ENCODE data around the gene QRFP.

Gene QRFP

DNA sequence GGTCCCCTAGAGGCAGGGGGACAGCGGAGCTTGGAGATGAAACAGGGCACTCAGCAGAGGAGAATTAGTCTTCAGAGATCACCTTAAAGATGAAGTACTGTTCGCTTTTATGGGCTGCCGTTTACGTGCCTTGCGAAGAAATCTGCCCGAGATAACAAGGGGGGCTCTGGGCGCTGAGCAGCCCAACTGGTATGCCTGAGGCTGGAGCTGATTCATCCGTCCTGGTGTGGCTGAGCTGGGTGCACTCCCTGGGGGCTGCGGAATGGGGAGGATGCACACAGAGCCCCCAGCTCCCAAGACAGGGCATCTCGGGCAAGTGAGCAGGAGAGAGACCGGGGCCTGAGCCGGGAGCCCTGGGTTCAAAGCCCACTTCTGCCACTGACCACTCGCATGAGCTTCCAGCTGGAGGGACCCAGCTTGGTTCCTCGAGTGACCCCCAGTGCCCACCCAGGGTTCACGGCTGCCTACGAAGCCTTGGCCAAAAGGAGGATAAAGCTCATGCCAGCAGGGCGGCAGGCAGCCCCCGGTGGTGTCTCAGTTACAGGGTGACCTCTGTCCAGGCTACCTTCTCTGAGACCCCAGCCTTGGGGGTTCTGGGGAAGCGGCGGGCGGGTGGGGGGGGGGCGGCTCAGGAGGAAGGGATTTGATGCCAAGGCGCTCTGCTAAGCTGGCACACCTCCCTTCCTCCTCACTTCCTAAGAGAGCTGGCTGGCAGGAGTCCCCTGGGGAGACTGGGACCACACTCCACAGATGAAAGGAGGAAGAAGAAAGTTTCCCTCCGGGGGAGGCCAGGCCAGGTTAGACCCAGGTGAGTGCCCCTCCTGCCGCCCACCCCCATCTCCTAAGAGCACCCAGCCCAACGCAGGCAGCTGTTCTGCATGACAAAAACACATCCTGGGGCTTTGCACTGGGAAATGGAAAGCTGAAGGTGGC, 36.8 kb upstream of the QRFP start:
- FAIRE-seq: no peak

DNA sequence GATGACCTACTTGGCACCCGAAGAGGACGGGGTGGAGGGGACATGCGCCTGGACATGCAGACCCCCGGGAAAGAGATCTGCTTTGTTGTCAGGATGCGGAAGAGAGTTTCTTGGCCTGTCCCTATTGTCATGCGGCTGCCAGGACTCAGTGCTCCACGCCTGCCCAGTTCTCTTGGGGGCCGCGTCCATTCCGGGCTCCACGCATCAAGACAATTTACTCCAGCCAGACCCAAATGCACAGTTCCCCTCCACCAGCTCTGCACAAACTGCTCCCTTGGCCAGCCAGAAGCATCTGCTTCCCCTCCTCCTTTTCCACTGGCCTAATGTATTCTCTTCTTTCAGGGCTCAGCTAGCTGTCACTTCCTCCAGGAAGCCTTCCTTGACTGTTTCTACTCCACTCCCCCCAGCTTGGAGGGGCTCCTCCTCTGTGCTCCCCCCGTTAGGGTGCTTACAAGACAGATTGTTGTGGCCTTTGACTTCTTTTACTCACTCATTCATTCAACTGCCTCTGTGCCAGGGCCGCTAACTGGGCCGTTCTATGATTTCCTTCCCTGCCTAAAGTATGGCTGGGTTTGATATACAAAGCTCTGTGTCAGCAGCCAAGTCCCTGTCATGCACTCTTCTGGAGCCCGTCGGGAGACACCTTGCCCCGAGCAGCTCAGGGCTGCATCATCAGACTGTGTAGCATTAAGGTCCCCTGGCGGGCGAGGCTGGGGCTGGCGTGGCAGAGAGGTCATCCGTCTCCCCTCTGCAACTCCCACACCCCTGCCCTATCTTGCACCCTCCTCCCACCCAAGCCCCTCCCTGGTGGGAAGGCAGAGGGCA, 35.9 kb upstream of the QRFP start:
- no peak for FAIRE-seq

- no peak for FAIRE-seq
Measured at GRCh38 chr9:130931508-130932254, 35.1 kb upstream of the QRFP start.

DNA sequence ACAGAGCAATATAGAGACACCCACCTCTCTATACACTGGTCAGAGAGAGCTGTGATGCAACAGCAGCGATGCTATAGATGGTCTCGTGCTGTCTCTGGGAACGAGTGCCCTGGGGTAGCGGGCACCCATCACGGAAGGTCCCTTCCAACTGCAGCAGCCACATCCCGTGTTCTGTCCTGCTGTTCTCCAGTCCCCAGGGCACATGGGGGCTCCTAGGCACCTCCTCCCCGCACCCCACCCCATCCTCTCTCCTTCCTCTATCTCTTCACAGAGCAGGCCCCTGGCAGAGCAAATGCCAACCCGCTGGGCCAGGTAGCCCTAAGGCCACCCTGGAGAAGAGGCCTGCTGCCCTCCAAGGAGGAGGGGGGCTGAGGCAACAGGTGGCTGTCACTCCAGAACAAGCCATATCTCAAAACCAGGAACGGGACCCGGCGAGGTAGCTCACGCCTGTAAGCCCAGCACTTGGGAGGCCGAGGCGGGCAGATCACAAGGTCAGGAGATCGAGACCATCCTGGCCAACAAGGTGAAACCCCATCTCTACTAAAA, 34.3 kb upstream of the QRFP start:
- no peak for FAIRE-seq

DNA sequence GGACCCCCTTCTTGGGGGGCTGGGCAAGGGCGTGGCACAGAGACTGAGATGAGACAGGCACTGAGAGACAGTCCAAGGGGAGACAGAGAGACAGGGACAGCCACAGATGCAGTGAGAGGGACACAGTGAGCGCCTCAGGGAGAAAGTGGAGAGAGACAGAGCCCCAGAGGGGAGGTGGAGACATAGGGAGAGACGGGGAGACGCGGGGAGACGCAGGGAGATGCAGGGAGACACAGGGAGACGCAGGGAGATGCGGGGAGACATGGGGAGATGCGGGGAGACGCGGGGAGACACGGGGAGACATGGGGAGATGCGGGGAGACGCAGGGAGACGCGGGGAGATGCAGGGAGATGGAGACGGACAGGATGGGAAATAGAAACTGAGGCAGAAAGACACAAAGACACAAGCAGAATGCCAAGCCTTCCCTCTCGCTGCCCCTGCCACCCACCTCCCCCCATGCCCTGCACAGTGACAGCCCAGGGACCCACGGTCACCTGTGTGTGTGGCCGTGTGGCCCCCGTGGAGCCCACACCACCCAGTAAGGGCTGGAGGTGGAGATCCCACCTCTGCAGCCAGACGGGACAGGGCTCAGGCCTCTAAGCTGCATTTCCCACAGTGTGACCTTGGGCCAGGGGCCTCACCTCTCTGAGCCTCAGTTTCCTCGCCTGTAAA, 33.7 kb upstream of the QRFP start:
- FAIRE-seq: no peak

GRCh38 chr9:130929571-130930038, 33.0 kb upstream of the QRFP start:
- FAIRE-seq: no peak

GRCh38 chr9:130927995-130928900, 31.6 kb upstream of the QRFP start:
- no peak for FAIRE-seq

- FAIRE-seq: no peak
Measured at GRCh38 chr9:130927338-130927737, 30.7 kb upstream of the QRFP start.

DNA sequence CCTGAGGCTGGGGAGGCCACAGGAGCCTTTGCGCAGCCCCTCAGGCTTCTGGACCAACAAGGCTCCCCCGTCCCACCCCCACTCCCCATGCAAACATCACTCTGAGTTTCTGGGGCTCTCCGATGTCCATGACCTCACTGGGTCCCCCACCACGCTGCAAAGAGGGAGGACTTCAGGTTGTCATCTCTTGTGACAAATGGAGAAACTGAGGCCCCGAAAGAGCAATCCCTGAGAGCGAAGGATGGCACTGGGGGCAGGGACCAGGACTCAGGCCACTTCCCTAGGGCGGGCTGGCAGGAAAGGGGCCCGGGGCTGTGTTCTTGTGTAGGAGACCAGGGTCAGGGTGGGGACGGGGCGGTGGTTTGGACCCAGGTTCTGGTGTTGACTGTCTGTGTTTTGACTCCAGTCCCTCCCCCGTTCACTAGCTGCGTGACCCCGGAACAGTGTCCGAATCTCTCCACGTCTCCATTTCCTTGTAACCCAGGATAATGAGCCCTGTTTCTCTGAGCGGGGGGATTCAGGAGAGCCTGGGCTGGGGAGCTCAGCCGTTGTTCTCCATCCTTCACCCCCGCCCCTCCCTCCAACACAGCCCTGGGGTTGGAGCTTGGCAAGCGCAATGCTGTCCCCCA, 28.6 kb upstream of the QRFP start:
- FAIRE-seq: no peak

GRCh38 chr9:130924448-130924788, 27.8 kb upstream of the QRFP start:
- no peak for FAIRE-seq

DNA sequence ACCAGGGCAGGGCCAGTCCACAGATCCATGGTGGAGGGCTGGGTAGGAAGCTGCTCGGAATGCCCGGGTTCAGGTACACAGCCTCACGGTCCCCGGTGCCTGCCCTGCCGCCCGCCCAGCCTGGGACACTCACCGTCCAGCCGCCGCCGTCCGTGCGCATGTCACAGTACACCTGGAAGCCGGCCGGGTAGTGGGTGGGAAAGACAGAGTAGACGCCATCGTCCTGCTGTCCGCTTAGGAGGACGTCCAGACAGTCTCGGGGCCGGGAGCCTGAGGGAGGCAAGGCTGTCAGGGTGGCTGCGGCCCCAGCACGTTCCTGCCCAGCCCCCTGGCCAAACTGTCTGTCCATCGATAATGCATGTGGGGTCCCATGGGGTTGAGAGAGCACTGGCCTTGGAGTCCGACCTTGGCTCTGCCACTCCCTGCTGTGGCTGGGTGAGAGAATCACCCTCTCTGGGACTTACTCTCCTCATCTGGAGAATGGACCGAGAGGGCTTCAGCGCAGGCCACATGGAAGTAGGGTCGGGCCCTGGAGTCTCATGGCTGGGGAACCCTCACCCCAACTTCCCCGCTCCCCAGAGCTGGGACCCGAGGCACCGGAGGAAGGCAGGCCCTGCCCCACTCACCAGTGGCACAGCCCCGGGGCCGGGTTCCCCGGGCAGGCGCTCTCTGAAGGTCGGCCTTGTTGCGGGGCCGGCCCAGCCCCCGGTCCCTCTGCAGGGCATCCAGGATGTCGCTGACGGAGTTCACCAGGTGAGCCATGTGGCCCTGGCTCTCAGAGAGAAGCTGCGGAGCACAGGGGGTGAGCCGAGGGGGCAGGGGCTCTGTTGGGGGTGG, 27.2 kb upstream of the QRFP start:
- FAIRE-seq: no peak

DNA sequence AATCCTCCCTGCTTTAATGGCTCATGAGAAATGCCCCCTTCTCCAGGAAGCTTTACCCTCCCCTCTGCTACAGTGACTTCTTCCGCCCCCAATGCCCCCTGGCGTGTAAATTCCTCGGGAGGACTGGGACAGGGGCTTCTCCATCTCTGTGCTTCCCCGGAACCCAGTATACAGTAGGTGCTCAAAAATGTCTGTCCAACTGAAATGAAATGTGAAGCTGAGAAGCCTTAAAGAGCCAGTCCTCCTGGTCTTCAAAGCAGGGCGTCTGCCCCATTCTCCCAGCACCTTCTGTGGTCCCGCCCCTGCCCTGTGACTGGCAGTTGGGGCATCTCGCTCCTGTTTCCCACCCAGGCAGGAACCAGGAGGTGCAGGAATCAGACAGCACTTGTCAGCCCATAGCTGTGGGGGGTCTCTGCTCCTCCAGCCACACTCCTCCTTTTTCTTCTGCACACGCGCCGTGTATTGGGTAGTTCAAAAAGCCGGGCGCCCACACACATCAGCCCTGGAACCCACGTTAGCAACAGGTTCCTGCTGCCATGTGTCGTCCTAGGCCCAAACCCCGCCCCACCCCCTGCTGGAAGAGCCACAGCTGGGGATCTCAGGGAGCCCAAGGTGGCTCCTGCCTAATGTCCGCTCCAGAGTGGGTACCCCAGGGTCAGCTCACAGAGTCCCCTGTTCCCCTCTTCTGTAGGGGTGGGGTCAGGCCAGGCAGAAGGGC, 26.4 kb upstream of the QRFP start:
- no peak for FAIRE-seq

GRCh38 chr9:130921989-130922892, 25.6 kb upstream of the QRFP start:
- no peak for FAIRE-seq

GRCh38 chr9:130921300-130921988, 24.8 kb upstream of the QRFP start:
- FAIRE-seq: no peak

- FAIRE-seq: no peak
Measured at GRCh38 chr9:130920762-130921299, 24.2 kb upstream of the QRFP start.

DNA sequence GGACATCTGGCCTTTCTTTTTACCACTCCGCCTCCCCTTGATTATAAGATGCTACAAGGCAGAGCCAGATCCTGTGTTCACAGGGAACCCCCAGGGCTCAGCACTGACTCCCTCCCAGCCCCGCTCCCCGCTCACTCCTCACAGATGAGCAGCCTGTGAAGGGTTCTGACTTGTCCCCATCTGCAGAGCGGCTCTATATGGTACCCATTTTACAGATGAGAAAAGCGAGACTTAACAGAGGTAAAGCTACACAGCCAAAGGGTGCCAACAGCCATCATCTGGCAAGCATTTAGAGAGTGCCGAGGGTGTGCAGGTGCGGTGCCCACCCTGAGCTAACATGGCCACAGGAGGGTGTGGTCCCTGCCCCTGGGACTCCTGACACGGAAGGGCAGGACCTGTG, 23.6 kb upstream of the QRFP start:
- FAIRE-seq: no peak

- FAIRE-seq: no peak
Measured at GRCh38 chr9:130919559-130920145, 23.0 kb upstream of the QRFP start.

Measured in G401.6 (cell line).